Dermis microvascular lymphatic vessel endothelial cell (primary cell): ENCODE results near the gene MMS22L. TPM values are rescaled to one million over a fixed set of nuclear protein-coding genes. Genes with fewer than 3 reads are reported as not detected.

Source experiments
- DNase-seq, 2 donors: peaks; one replicate each; pipeline versions ENCODE4 v3.0.0 to v3.0.0-alpha.2; 2010; ENCODE audit warnings: low read depth in 2 of 2
- total RNA-seq: library from RNA; depleted of rRNA; stranded (reverse); fragments of >200 nt; gene quantifications from 2 replicates; pipeline ENCODE4 v1.2.1, GENCODE V29; 2014

MMS22L gene
- total RNA-seq, 1 donor from 2014 or later: 8.7 TPM

GRCh38 chr6:97141756-97142155 is 141.3 kb downstream of the MMS22L start:
- DNase-seq: no peak

GRCh38 chr6:97138581-97138980 is 144.4 kb downstream of the MMS22L start:
- no peak for DNase-seq

- no peak for DNase-seq
Observed at GRCh38 chr6:97136626-97137358, 146.2 kb downstream of the MMS22L start.

- DNase-seq: peak; percentile 3 to 20
Observed at GRCh38 chr6:97133067-97133466, 149.9 kb downstream of the MMS22L start.

- DNase-seq: peak; percentile 20 to 42
Observed at GRCh38 chr6:97129106-97129505, 153.9 kb downstream of the MMS22L start.

- no peak for DNase-seq
Observed at GRCh38 chr6:97128507-97128906, 154.5 kb downstream of the MMS22L start.

GRCh38 chr6:97123652-97124051 is 159.4 kb downstream of the MMS22L start:
- DNase-seq: no peak

- DNase-seq: no peak
Observed at GRCh38 chr6:97123112-97123511, 159.9 kb downstream of the MMS22L start.

GRCh38 chr6:97120511-97120910 is 162.5 kb downstream of the MMS22L start:
- DNase-seq: no peak

GRCh38 chr6:97114645-97115044 is 168.4 kb downstream of the MMS22L start:
- no peak for DNase-seq

GRCh38 chr6:97113170-97113569 is 169.8 kb downstream of the MMS22L start:
- DNase-seq: no peak

- DNase-seq: no peak
Observed at GRCh38 chr6:97111243-97111642, 171.8 kb downstream of the MMS22L start.

- DNase-seq: no peak
Observed at GRCh38 chr6:97110626-97111025, 172.4 kb downstream of the MMS22L start.

GRCh38 chr6:97110149-97110548 is 172.9 kb downstream of the MMS22L start:
- no peak for DNase-seq

GRCh38 chr6:97109444-97109843 is 173.6 kb downstream of the MMS22L start:
- DNase-seq: no peak

GRCh38 chr6:97102145-97102790 is 180.7 kb downstream of the MMS22L start:
- no peak for DNase-seq

GRCh38 chr6:97100696-97101095 is 182.3 kb downstream of the MMS22L start:
- DNase-seq: no peak

GRCh38 chr6:97097068-97098047 is 185.7 kb downstream of the MMS22L start:
- peak in 1 of 2 donors; percentile 2 for DNase-seq

- no peak for DNase-seq
Observed at GRCh38 chr6:97095311-97095850, 187.6 kb downstream of the MMS22L start.

GRCh38 chr6:97094376-97094775 is 188.6 kb downstream of the MMS22L start:
- no peak for DNase-seq

GRCh38 chr6:97092673-97093305 is 190.2 kb downstream of the MMS22L start:
- no peak for DNase-seq
